ENCODE data around the gene CDK15. TPM values are rescaled to one million over a fixed set of nuclear protein-coding genes. Genes with fewer than 3 reads are reported as not detected.
"Not testable (repeated sequence)": the region's sequence is repeated elsewhere in the genome, so short reads cannot be mapped to it uniquely, and the experiment has no call there.

CDK15 gene
- total and polyA plus RNA-seq, 9 of the 15 experiments (the other 6 are each of a cell fraction or from before 2014, with no cell fraction given): not detected

- TF ChIP-seq MLLT1 (IDR thresholded peaks at IDR 0.05) (no peak), NRF1 (conservative IDR thresholded peaks at IDR 0.05 in 1 of 2, IDR thresholded peaks at IDR 0.05 in 1 of 2) (no peak)
These were observed 36.0 kb downstream of the CDK15 start (continued) for GRCh38 chr2:201842131-201842860.

GRCh38 chr2:201844922-201845321 is 38.6 kb downstream of the CDK15 start:
- DNase-seq (ENCODE audit: extremely low read depth in 1 of 4, low spot score in 3 of 4); H3K27me3 ChIP-seq (ENCODE audit: control insufficient read depth in 2 of 2, insufficient read depth in 2 of 2, low read length in 2 of 2); in situ Hi-C loops (cut with MboI); H3K79me2 ChIP-seq (ENCODE audit: control insufficient read depth, insufficient read depth, low read length); H3K4me2 ChIP-seq (ENCODE audit: insufficient read depth, low read length); H3K9me3 ChIP-seq (replicated peaks; ENCODE audit: control insufficient read depth, insufficient read depth, low read depth, low read length); H3K9me1 ChIP-seq (ENCODE audit: control insufficient read depth, insufficient read depth, low read length); intact Hi-C loops (cut with micrococcal nuclease); H3K27ac ChIP-seq (ENCODE audit: extremely low read depth, low read depth, low read length); H3K4me3 ChIP-seq; H3K36me3 ChIP-seq (ENCODE audit: control insufficient read depth, insufficient read depth, low read length); H2AFZ ChIP-seq (ENCODE audit: low read depth, low read length); POLR2A ChIA-PET; H3K9ac ChIP-seq (ENCODE audit: insufficient read depth in 1 of 2, low read depth in 2 of 2, low read length in 2 of 2); H3K4me1 ChIP-seq (replicated peaks in 1 of 2; ENCODE audit: control insufficient read depth in 2 of 2, insufficient read depth in 2 of 2, low read length in 2 of 2); H4K20me1 ChIP-seq (replicated peaks; ENCODE audit: control insufficient read depth, insufficient read depth, low read length); FAIRE-seq; BruUV-seq (replicated peaks); ATAC-seq: not testable (repeated sequence)
- CTCF ChIA-PET (ENCODE audit: low intra/inter-chr PET ratio): interaction anchor here (0.5 kb wide), 1 partner anchor 1208 kb away, joined by 3 read pairs; no protein-coding TSS in a partner anchor
- 0% methylated on average over 2 of the region's 2 CpGs for WGBS (ENCODE audit: insufficient coverage, low coverage, missing lambda C conversion rate)

Measured in K562 (cell line).